ENCODE data around the gene SYNGR1.

Gene SYNGR1, protein sequence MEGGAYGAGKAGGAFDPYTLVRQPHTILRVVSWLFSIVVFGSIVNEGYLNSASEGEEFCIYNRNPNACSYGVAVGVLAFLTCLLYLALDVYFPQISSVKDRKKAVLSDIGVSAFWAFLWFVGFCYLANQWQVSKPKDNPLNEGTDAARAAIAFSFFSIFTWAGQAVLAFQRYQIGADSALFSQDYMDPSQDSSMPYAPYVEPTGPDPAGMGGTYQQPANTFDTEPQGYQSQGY

DNA sequence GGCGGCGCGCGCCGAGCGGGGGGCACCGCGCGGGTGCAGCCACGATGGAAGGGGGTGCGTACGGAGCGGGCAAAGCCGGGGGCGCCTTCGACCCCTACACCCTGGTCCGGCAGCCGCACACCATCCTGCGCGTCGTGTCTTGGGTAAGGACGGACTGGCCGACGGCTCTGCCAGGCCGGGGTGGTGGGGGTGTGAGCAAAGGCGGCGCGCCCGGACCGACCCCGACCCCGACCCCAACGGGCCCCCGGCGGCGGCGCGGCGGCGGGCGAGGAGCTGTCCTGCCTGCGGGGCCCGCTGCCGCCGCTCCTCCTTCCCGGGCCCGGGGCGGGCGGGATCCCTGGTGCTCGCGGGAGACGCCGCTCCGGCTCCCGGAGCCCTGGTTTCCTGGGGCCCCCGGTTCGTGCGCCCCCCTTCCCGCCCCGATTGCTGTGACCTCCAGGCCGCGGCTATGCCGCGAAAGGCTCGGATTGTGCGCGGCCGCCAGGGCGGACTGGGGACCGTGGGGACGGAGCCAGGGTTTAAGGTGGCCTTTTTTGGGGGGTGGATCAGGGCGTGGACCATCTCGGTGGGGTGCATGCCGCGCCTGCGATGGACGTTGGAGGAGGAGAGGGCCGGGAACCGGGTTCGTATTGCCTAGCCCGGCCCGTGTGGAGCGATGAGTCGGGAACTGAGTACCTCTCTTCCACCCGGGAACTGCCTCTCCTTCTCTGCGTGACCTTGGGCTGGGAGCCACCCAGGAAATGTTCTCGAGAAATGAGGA lies at the start of gene SYNGR1:
SYNGR1 (plus strand) TSS at position 25 of the 760 bp plus-strand sequence; CDS start at position 45, 20 bp downstream.
- DNase-seq, result no peak

DNA sequence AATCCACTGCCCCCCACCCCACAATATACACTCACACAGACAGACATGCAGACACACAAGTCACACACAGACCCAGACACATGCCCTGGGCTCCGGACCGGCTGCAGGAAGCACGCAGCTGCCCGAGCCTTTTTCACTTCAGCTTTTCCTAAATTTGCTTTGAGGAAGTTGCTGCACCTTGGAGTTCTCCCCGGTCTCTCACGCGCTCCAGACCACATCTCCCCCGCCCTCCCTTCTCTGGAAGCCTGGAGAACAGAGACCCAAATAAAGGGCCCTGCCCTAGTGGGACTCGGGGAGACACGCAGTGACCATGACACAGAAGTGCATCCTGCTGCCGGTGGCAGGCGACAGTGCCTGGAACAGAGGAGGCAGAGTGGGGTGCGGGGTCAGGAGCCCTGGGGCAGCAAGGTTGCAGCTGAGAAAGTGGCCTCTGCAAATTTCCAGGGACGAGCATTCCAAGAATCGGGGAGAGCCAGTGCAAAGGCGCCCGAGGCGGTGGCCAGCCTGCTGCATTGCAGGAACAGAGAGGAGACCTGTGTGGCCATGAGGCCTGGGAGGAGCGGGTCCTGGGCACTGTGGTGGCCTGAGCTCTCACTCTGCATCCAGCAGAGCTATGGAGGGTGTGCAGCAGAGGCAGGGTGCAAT lies 49.5 kb upstream of the SYNGR1 start:
- no peak for DNase-seq

DNA sequence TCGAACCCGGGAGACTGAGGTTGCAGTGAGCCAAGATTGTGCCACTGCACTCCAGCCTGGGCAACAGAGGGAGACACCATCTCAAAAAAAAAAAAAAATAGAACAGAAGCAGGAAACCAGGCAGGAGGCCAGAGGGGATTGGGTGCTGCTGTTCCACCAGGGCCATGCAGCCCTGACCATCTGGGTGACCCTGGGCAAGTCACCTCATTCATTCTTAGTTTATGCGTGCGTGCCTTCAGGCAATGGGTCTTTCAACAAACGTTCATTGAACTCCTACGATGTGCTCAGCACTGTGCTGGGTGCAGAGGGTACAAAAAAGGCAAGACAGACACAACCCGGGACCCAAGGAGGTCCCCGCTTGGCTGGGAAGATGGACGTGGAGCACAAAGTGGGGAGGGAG lies 48.7 kb upstream of the SYNGR1 start:
- no peak for DNase-seq

DNA sequence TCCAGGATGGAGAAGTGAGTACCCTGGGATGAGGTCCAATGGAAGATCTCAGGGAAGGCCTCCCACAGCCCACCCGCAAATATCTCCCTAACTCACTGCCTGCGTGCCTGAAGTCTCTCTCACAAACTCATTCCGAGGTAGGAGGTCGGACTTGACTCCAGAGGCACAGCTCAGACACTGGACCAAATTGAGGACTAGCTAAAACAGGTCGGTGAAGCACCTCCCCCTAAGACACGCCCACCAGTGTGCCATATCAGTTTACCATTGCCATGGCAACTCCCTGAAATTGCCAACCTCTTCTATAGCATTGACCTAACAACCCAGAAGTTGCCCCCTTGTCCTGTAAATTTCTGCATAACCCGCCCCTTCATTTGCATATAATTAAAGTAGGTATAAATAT lies 47.9 kb upstream of the SYNGR1 start:
- DNase-seq, result no peak

DNA sequence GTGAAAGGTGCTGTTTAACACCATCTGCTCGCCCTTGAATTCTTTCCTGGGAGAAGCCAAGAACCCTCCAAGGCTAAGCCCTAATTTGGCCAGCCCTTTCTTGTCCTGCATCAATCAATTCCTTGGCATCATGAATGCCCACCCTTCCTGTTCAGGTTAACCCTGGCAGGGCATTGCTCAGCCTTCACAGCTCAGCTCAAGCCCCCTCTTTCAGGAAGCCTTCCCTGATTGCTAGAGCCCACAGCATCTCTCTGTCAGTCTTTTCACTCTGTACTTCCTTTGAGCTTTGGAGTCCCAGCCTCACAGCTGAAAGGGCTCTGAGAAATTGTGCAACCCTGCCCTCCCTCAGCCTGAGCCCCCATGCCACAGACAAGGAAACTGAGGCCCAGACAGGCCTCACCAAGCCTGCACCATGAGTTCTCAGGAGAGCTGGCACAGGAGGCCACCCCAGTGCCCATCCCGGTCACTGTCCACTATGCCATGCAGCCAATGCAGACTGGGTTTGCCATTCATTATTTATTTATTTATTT lies 47.3 kb upstream of the SYNGR1 start:
- DNase-seq, result no peak

DNA sequence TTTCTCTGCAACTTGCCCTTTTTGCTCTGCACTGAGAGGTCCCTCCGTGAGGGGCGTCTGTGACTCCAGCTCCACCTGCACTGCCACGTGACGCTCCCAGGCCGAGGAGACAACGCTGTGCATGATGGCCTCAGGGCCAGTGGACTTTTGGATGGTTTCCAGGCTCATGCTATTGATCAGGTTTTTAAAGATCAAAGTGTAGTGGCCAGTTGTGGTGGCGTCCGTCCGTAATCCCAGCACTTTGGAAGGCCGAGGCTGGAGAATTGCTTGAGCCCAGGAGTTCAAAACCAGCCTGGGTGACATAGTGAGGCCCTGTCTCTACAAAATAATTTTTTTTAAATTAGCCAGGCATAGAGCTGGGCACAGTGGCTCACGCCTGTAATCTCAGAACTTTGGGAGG lies 46.4 kb upstream of the SYNGR1 start:
- no peak for DNase-seq

DNA sequence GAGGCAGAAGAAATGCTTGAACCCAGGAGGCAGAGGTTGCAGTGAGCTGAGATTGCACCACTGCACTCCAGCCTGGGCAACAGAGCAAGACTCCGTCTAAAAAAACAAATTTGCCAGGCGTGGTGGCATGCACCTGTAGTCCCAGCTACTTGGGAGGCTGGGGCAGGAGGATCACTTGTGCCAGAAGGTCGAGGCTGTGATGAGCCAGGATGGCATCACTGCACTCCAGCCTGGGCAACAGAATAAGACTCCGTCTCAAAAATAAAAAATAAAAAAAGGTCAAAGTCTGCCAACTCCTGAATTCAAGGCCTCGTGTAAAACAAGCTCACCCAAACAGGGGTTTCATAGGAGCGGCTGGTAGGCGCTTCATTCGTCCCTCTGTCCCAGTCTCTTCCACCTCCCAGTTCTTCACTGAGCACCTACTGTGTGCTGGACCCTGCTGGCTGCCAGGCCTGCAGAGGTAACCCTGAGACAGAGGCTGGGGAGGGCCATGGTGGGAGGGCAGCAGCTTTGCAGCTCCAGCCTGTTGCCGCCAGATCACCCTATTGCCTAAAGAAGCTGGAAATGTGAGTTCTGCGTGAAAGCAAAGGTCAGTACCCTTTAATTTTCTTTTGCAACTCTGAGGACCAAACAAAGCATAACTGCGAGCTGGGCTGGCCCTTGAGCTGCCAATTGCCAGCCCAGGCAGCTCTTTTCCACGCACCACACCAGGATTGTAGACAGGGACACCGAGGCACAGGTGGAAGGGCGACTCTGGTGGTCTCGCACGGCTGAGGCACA lies 45.7 kb upstream of the SYNGR1 start:
- DNase-seq, result no peak

DNA sequence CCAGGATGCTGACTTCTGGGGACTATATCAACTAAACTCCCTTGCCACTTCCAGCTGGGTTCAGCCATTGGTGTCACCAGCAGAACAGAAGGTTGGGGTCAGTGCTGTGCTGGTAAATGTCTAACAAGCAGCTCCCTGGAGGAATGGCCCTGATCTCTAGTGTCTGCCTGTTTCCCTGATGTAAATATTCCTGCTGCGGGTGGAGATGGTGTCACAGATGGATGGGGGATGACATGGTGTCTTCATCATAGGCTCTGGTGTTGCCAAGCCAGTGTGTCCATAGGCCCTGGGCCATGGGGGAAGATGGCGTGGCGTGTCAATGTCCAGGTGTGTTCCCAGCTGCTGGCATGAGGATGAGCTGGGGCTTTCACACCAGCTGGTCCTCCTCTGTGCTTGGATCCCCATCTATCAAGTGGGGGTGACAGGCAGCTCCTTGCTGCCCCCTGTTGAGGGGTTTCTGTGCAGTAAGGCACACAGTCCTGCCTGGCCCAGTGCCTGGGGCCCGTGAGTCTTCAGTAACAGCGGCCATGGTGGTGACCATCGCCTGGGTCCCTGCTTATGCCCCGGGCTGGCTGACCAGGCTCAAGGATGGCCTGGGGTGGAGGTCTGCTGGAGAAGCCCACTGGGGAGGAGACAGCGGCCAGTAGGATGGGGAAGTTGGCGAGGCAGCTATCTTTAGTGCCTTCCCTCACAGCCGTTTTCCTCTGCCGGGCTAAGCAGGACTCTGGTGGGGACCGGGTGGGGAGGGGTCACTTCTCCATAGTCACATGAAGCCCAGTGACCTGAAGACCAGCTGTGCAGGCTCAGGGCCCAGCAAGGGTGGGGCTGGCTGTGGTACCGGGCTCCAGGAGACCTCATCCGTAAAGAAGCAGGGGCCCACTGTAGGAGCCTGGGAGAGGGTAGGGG lies 43.1 kb upstream of the SYNGR1 start:
- DNase-seq, result peak; percentile 62

DNA sequence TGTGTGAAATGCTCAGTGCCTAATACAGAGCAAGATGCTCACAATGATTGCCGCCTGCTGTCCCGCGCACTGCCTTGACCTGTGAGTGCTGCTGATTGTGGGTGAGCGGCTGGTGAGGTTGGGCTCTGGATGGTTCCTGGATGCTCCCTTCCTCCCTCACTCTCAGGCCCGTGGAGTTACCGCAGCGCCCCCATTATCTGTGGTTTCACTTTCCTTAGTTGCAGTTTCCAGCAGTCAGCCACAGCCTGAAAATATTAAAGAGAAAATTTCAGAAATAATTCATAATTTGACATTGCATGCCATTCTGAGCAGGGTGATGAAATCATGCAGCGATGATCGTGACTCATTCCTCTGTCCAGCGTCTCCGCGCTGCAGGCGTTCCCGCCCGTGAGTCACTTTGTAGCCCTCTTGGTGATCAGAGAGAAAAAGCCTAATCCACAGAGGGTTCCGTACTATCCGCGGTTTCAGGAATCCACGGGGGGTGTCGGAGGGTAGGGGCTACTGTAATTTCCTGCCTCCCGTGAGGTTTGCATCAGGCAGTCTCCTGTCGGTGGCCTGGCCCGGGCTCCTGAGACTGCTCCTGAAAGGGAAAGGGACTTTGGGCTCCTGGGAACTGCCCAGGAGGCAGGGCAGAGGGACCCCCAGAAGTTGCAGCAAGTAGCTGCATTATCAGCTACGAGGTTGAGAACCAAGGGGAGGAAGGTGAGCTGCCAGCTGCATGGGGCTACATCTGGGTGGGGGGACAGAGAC lies 41.0 kb upstream of the SYNGR1 start:
- DNase-seq, result no peak

DNA sequence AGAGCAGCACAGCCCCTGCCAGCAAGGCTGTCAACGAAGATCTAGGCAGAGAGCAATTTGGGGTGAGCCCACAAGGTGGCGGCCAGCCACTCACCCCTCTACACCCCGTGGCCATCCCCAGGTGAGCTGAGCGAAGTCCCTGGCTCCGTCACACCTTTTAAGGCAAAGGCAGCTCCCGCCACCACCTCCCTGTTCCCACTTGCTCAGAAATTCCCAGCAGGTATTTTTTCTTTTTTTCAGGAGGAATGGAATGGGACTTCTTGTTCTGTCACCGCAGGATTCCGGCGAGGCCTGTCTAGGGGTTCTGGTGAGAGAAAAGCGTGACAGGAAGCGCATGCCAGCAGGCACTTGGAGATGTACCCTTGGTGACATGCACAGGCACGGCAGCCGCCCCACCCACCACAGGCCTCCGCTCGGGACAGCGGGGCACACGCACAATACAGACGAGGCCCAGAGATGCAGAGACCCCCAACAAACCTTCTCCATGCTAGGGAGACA lies 40.4 kb upstream of the SYNGR1 start:
- DNase-seq, result no peak

DNA sequence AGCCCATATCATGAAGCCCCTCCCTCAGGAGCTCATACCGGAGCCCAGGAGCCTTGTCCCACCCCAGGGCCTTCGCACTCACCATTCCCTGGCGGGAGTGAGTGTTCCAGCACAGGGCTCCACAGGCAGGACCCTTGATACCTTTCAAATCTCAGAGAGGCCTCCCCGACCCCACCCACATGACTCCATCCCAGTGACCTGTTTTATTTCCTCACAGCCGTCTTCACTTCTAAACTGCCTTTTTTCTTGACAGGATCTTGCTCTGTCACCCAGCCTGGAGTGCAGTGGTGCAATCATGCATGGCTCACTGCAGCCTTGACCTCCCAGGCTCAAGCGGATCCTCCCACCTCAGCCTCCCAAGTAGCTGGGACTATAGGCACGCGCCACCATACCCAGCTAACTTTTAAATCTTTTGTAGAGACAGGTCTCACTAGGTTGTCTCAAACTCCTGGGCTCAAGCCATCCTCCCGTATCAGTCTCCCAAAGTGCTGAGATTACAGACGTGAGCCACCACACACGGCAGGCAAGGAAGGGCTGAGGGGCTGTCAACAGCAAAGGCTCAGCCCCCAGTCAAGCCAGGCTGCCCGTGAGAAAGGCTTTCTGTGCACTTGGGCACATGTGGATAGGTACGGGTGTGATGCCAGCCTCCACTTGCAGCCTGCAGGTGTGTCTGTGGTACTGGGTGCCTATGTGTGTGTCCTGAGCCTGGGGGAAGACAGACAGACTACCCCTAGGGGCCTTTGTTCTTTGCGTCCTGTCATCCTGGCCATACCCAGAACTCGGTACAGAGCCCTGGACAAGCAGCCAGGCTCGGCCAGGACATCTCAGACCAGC lies 39.7 kb upstream of the SYNGR1 start:
- DNase-seq, result no peak

DNA sequence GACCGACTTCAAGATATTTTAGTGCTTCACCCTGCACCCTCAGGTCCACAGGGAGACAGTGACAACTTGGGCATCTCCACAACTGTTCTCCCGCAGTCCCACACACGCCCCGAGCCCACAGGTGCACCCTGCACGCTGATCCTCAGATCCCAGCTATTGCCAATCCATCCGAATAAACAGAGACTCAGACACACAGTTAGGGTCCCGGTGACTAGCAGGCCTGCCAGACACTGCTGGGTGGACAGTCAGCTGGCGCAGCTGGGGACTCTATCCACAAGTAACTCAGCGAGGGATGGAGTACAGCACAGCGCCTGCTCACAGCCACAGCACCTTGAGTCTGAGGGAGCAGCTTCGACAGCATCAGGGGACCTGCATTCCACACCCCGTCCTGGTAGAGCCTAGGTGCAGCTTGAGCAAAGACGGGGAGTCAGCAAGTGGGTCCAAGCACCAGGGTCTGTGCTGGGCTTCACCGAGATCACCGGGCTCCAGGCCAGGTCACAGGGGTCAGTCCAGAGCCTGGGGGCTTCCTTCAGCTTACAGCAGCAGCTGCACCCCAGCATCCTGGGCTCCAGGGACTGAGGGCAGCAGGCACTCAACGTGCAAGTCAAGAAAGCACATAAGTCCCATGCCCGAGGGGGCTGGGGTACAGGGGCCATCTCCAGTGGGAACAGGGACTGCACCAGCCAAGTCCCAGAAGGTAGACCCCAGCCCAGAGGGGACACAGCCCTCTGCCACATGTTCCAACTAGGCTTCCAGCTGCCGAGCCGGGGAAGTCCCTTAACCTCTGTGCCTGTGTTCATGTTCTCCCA lies 38.0 kb upstream of the SYNGR1 start:
- no peak for DNase-seq

DNA sequence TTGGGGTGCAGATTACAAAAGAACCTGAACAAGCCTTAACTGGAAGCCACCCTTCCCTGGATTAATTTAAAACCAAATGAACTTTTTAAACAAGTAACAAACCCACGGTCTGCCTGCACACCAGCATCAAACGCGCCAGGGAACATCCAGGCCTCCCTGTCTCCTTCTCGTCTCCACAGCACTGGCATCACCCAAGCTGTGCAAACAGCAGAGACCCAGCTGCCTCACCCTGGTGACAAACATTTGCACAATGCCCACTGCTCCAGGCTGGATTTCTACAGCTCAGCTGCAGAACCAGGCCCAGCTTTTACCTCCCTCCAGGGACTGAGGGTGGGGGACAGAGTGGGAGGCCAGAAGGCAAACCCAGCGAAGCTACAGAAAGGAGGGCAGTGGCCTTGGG lies 37.4 kb upstream of the SYNGR1 start:
- no peak for DNase-seq

DNA sequence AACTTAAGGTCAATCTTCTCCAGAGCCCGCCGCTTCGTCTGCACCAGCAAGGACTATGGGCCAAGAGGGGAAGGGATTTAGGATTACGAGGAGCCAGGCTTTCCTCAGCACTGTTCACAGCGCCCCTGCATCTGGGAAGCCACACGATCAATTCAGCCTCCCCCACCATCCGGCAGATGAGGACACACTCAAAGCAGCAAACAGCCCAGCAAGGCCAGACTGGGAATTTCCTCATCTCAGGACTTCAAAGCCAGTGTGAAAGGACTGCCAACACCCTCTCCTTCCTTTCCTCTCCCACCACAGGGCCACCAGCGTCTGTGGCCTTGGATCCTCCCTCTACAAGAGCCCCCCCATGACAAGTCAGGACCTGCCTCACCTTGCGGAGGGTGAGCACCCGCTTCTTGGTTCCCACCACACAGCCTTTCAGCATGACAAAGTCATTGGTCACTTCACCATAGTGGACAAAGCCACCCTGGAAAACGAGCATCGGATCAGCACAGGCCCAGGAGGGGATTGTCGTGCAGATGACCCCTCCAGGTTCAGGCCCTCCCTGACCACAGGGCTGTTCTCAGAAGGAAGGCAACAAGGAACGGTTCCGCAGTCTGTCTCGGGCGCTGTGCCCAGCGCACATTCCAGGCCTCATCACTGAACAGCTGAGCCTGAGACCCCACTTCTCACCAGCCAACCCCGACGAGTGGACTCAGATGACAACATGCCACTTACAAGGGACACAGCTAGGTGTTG lies 36.4 kb upstream of the SYNGR1 start:
- no peak for DNase-seq

DNA sequence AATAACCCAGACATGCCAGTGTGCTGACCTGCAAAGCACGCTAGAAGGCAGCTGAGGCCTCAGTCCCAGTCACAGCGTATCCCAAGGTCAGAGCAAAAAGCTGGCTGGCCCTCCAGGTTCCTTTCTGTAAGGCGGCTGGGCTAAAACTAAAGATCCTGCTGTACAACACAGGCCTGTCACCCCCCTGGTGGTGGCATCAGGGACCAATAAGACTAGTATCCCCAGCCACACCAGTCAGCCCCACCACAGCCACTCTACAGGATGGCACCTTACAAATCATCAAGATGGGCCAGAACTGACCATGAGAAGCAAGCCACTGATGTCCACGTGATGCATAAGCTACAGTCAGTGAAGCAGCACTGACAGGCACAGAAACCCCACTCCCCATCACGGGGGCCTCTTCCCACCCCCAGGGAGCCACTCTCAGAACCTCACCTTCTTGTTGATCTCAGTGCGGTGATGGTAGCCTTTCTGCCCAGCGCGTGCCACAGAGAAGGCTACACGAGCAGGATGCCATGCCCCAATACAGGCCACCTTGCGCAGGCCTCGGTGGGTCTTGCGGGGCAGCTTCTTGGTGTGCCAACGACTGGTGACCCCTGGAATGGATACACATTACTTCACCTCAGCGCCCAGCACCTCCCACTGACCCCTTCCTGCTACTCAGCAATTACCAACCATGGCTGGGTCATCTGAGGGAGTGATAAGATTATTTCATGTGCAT lies 35.4 kb upstream of the SYNGR1 start:
- no peak for DNase-seq

DNA sequence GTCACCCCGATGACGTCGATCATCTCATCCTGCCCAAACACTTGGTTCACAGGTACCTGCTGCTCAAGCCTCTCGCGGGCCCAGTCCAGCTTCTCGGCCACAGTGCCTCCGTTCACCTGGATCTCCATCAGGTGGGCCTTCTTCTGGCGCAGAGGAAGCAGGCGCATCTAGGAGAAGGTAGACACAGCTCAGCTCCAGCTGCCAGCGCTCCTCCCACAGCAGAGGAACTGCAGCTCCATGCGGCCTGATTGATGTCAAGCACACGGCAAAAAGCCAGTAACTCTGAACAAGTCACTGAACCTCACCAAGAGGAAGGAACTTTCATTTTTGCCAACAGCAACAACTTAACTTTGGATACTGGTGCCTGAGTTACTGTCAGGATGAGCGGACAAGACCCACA lies 34.4 kb upstream of the SYNGR1 start:
- no peak for DNase-seq

DNA sequence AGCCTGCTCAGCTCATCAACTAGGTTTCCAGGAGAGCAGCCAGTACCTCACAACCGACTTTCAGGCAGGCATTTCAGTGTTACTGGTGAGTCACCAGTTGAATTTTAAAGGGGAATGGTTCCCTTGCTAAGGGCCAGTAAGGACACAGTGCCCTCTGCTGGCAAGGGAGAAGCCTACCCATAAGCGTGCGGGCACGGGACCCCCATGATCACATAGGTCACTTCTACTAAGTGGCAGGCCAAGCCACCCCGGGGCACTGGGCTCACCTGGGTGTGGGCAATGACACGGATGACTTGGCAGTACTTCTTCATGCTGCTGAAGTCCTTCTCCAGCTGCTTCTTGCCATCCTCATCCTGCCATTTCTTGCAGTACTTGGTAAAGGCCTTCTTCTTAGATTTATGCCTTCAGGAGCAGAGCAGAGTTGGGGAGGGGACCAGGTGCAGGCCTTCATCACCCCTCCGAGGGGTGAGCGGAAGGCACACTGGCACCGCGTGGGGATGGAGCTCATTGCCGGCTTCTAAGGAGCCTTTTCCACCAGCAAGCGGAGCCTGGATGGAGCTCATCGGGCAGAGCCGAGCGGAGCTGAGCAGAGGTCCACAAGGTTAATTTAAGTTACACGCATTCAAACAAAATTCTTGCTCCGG lies 33.2 kb upstream of the SYNGR1 start:
- peak; percentile 85 for DNase-seq
